ENCODE data around the gene CDC42BPB.

DNA sequence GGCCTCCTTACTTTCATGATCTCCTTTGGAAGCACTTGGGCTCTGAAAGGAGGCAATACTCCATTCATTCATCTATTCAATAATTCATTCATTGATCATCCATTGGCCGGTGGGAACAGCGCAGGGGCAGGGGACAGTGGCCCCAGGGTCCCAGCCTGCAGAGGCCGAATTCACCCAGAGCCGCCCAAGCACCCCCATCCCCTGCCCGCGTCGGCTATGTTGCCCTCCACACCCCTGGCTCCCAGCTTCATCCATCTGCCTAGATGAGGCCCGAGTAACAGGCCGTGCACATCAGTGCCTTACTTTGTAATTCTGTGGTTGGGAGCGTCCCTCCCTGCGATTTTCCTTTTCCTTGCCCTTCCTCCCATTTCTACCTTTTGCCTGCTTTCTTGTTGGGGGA is 131.7 kb downstream of the CDC42BPB start:
- TF ChIP-seq MXD4 (CRISPR knock-in tag; IDR thresholded peaks at IDR 0.05; ENCODE audit: borderline replicate concordance): no peak
- TF ChIP-seq, protein P1, sequence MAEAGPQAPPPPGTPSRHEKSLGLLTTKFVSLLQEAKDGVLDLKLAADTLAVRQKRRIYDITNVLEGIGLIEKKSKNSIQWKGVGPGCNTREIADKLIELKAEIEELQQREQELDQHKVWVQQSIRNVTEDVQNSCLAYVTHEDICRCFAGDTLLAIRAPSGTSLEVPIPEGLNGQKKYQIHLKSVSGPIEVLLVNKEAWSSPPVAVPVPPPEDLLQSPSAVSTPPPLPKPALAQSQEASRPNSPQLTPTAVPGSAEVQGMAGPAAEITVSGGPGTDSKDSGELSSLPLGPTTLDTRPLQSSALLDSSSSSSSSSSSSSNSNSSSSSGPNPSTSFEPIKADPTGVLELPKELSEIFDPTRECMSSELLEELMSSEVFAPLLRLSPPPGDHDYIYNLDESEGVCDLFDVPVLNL (CRISPR knock-in tag; IDR thresholded peaks at IDR 0.05; ENCODE audit: borderline replicate concordance, low read depth): no peak
- no peak for TF ChIP-seq NFYB (CRISPR knock-in tag; conservative IDR thresholded peaks at IDR 0.05; ENCODE audit: low read depth)
- TF ChIP-seq, protein P2, sequence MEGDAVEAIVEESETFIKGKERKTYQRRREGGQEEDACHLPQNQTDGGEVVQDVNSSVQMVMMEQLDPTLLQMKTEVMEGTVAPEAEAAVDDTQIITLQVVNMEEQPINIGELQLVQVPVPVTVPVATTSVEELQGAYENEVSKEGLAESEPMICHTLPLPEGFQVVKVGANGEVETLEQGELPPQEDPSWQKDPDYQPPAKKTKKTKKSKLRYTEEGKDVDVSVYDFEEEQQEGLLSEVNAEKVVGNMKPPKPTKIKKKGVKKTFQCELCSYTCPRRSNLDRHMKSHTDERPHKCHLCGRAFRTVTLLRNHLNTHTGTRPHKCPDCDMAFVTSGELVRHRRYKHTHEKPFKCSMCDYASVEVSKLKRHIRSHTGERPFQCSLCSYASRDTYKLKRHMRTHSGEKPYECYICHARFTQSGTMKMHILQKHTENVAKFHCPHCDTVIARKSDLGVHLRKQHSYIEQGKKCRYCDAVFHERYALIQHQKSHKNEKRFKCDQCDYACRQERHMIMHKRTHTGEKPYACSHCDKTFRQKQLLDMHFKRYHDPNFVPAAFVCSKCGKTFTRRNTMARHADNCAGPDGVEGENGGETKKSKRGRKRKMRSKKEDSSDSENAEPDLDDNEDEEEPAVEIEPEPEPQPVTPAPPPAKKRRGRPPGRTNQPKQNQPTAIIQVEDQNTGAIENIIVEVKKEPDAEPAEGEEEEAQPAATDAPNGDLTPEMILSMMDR (IDR thresholded peaks at IDR 0.05): no peak

All from WTC11 (cell line).